ENCODE results near the gene SAC3D1.

Gene SAC3D1

GRCh38 chr11:65059959-65060824 is 19.2 kb downstream of the SAC3D1 start:
- no peak for DNase-seq (ENCODE audit: low spot score)

GRCh38 chr11:65060913-65061408 is 20.0 kb downstream of the SAC3D1 start:
- DNase-seq (ENCODE audit: low spot score) = peak; percentile 38

- no peak for DNase-seq (ENCODE audit: low spot score)
Measured at GRCh38 chr11:65063532-65063931, 22.5 kb downstream of the SAC3D1 start.

- no peak for DNase-seq (ENCODE audit: low spot score)
Measured at GRCh38 chr11:65064847-65065240, 23.8 kb downstream of the SAC3D1 start.

GRCh38 chr11:65065851-65066250 is 24.8 kb downstream of the SAC3D1 start:
- no peak for DNase-seq (ENCODE audit: low spot score)

- no peak for DNase-seq (ENCODE audit: low spot score)
Measured at GRCh38 chr11:65066315-65066714, 25.3 kb downstream of the SAC3D1 start.

- DNase-seq (ENCODE audit: low spot score) = no peak
Measured at GRCh38 chr11:65066805-65067291, 25.8 kb downstream of the SAC3D1 start.

- no peak for DNase-seq (ENCODE audit: low spot score)
Measured at GRCh38 chr11:65067446-65067845, 26.4 kb downstream of the SAC3D1 start.

- no peak for DNase-seq (ENCODE audit: low spot score)
Measured at GRCh38 chr11:65069217-65069616, 28.2 kb downstream of the SAC3D1 start.

- no peak for DNase-seq (ENCODE audit: low spot score)
Measured at GRCh38 chr11:65071907-65072630, 31.1 kb downstream of the SAC3D1 start.

- DNase-seq (ENCODE audit: low spot score) = no peak
Measured at GRCh38 chr11:65072631-65072966, 31.6 kb downstream of the SAC3D1 start.

- DNase-seq (ENCODE audit: low spot score) = no peak
Measured at GRCh38 chr11:65077451-65077850, 36.4 kb downstream of the SAC3D1 start.

- DNase-seq (ENCODE audit: low spot score) = peak; percentile 65
Measured at GRCh38 chr11:65078151-65078550, 37.1 kb downstream of the SAC3D1 start.

- no peak for DNase-seq (ENCODE audit: low spot score)
Measured at GRCh38 chr11:65078786-65079342, 37.9 kb downstream of the SAC3D1 start.

GRCh38 chr11:65083134-65083833 is 42.3 kb downstream of the SAC3D1 start:
- DNase-seq (ENCODE audit: low spot score) = no peak

- peak; percentile 98 for DNase-seq (ENCODE audit: low spot score)
Measured at GRCh38 chr11:65083834-65084597, 43.0 kb downstream of the SAC3D1 start, which contains the start of the genes CDCA5 and ZFPL1. TSS of gene CDCA5 (minus strand) at chr11:65084040. CDS start at chr11:65083978, 62 bp downstream. TSS of gene ZFPL1 (plus strand) at chr11:65084222. CDS start at chr11:65084699, 477 bp downstream.

- DNase-seq (ENCODE audit: low spot score) = no peak
Measured at GRCh38 chr11:65084598-65085375, 43.8 kb downstream of the SAC3D1 start.

GRCh38 chr11:65085446-65085845 is 44.4 kb downstream of the SAC3D1 start:
- DNase-seq (ENCODE audit: low spot score) = no peak

- no peak for DNase-seq (ENCODE audit: low spot score)
Measured at GRCh38 chr11:65086809-65087208, 45.8 kb downstream of the SAC3D1 start.

- DNase-seq (ENCODE audit: low spot score) = no peak
Measured at GRCh38 chr11:65087216-65087615, 46.2 kb downstream of the SAC3D1 start.

Measured in hematopoietic multipotent progenitor cell treated with erythropoietin and hydrocortisone succinate and interleukin-3 and kit ligand, for 15 days (in vitro differentiated cells).